Muscle of arm (tissue), 12 donors: ENCODE measurements around the gene CCDC32. TPM values are rescaled to one million over a fixed set of nuclear protein-coding genes. Genes with fewer than 3 reads are reported as not detected.

ENCODE experiments used
- DNase-seq: peaks from one replicate; pipeline ENCODE4 v3.0.0-alpha.2; 2013
- polyA plus RNA-seq, 12 donors: library from polyadenylated mRNA; unstranded; fragments of 120-200 nt; gene quantifications; one replicate each; pipeline ENCODE4 v1.2.1, GENCODE V29; 2013; ENCODE audit not compliant: insufficient read length in 12 of 12

The CCDC32 gene
- polyA plus RNA-seq, 12 donors, result 15.4 to 23.5 (median 17.9) TPM; not detected in 1

GRCh38 chr15:40569129-40569953, 4.5 kb upstream of the CCDC32 start, which contains the start of gene RPUSD2:
Gene RPUSD2 (plus strand): TSS chr15:40569299. CDS start chr15:40569338, 39 bp downstream.
- peak; percentile 94 for DNase-seq

GRCh38 chr15:40567111-40567510, 2.3 kb upstream of the CCDC32 start:
- no peak for DNase-seq

GRCh38 chr15:40565333-40566238, 744 bp upstream of the CCDC32 start:
- no peak for DNase-seq

- no peak for DNase-seq
Observed at GRCh38 chr15:40563426-40563825, 1.4 kb downstream of the CCDC32 start.

GRCh38 chr15:40562691-40563090, 2.2 kb downstream of the CCDC32 start:
- DNase-seq, result no peak

- no peak for DNase-seq
Observed at GRCh38 chr15:40558952-40559742, 5.7 kb downstream of the CCDC32 start.

- no peak for DNase-seq
Observed at GRCh38 chr15:40555876-40556275, 9.0 kb downstream of the CCDC32 start.

GRCh38 chr15:40554161-40554525, 10.7 kb downstream of the CCDC32 start:
- no peak for DNase-seq

- DNase-seq, result no peak
Observed at GRCh38 chr15:40550341-40551037, 14.4 kb downstream of the CCDC32 start.

- DNase-seq, result no peak
Observed at GRCh38 chr15:40549894-40550293, 14.9 kb downstream of the CCDC32 start.

GRCh38 chr15:40548610-40549009, 16.2 kb downstream of the CCDC32 start:
- no peak for DNase-seq

- DNase-seq, result no peak
Observed at GRCh38 chr15:40545457-40545856, 19.4 kb downstream of the CCDC32 start.

- no peak for DNase-seq
Observed at GRCh38 chr15:40543631-40544294, 21.1 kb downstream of the CCDC32 start.

GRCh38 chr15:40543082-40543481, 21.8 kb downstream of the CCDC32 start:
- no peak for DNase-seq

- no peak for DNase-seq
Observed at GRCh38 chr15:40538976-40539375, 25.9 kb downstream of the CCDC32 start.

- peak; percentile 55 for DNase-seq
Observed at GRCh38 chr15:40536501-40536900, 28.3 kb downstream of the CCDC32 start.

- no peak for DNase-seq
Observed at GRCh38 chr15:40534371-40534770, 30.5 kb downstream of the CCDC32 start.

GRCh38 chr15:40533763-40534364, 31.0 kb downstream of the CCDC32 start:
- no peak for DNase-seq

- no peak for DNase-seq
Observed at GRCh38 chr15:40528801-40529200, 36.0 kb downstream of the CCDC32 start.

GRCh38 chr15:40525855-40526254, 39.0 kb downstream of the CCDC32 start:
- no peak for DNase-seq
